ENCODE data around the gene LMO7.

DNA sequence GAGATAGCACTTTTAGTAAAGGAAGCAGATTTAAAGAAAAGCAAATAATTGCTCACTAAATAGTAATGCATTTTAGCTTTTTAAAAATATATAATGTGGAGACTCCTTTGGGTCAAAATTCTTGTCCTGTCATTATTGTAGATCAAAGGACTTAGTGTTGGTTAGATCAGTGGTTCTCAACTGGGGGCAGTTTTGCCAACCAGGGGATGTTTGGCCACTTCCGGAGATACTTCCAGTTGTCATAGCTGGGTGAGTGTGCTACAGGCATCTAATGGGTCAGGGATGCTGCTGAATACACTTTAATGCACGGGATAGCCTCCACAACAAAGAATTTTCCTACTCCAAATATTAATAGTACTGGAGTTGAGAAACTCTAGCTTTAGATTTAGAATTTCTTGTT, 126.8 kb downstream of the LMO7 start:
- TF ChIP-seq CTCF (IDR thresholded peaks at IDR 0.05): no peak
- TF ChIP-seq POLR2AphosphoS5 (IDR thresholded peaks at IDR 0.05; ENCODE audit: low read depth, low read length): no peak

All from Panc1 (cell line).